ENCODE data around the gene ADD1. TPM values are rescaled to one million over a fixed set of nuclear protein-coding genes. Genes with fewer than 3 reads are reported as not detected.

The ADD1 gene
- total RNA-seq, 6 experiments from 2014 or later = 276 to 332 (median 321) TPM

DNA sequence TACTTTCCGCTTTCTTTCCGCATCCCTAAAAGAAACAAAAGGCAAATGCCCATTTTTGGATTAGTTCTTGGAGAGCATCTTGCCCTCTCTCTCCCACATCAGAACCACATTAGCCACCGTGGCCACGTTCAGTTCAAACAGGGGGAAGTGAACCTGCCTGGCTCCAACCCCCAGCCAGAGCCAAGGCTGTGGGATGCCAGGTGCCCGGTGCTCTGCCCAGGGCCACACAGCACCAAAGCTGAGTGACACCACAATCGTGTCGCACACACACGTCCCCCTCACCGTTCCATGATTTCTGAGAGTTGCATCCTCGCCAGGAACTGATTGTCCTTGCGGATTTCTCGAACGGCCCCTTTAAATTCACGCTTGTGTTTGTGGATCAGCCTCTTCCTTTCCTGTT, 95.3 kb downstream of the ADD1 start:
- Mint-ChIP-seq H3K27me3 (ENCODE audit: insufficient read depth) (peaks cover 14% of the 10 kb centered on the region), H3K27ac (no peak overlapping the region; the same call in 1 of the 2 replicates), H3K4me3 (no peak overlapping the region), H3K36me3 (ENCODE audit: low read depth) (peaks cover 40% of the 10 kb centered on the region), H3K4me1 (ENCODE audit: low read depth) (peaks cover 20% of the 10 kb centered on the region), H3K9me3 (no peaks in the 10 kb centered on the region; the same call in 1 of the 2 replicates)
- TF ChIP-seq, protein P1, sequence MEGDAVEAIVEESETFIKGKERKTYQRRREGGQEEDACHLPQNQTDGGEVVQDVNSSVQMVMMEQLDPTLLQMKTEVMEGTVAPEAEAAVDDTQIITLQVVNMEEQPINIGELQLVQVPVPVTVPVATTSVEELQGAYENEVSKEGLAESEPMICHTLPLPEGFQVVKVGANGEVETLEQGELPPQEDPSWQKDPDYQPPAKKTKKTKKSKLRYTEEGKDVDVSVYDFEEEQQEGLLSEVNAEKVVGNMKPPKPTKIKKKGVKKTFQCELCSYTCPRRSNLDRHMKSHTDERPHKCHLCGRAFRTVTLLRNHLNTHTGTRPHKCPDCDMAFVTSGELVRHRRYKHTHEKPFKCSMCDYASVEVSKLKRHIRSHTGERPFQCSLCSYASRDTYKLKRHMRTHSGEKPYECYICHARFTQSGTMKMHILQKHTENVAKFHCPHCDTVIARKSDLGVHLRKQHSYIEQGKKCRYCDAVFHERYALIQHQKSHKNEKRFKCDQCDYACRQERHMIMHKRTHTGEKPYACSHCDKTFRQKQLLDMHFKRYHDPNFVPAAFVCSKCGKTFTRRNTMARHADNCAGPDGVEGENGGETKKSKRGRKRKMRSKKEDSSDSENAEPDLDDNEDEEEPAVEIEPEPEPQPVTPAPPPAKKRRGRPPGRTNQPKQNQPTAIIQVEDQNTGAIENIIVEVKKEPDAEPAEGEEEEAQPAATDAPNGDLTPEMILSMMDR (IDR thresholded peaks at IDR 0.05) = no peak
- no peak for DNase-seq

- Mint-ChIP-seq H3K9me3 (no peaks in the 10 kb centered on the region; the same call in 1 of the 2 replicates), H3K27me3 (ENCODE audit: insufficient read depth) (peaks cover 14% of the 10 kb centered on the region), H3K27ac (peak overlapping the region; percentile 29; the same call in 1 of the 2 replicates), H3K4me3 (no peak overlapping the region), H3K36me3 (ENCODE audit: low read depth) (peaks cover 44% of the 10 kb centered on the region), H3K4me1 (ENCODE audit: low read depth) (peaks cover 20% of the 10 kb centered on the region)
- DNase-seq = no peak
- TF ChIP-seq, protein P1 (IDR thresholded peaks at IDR 0.05) = no peak
Observed at GRCh38 chr4:2939383-2940243, 96.0 kb downstream of the ADD1 start.

DNA sequence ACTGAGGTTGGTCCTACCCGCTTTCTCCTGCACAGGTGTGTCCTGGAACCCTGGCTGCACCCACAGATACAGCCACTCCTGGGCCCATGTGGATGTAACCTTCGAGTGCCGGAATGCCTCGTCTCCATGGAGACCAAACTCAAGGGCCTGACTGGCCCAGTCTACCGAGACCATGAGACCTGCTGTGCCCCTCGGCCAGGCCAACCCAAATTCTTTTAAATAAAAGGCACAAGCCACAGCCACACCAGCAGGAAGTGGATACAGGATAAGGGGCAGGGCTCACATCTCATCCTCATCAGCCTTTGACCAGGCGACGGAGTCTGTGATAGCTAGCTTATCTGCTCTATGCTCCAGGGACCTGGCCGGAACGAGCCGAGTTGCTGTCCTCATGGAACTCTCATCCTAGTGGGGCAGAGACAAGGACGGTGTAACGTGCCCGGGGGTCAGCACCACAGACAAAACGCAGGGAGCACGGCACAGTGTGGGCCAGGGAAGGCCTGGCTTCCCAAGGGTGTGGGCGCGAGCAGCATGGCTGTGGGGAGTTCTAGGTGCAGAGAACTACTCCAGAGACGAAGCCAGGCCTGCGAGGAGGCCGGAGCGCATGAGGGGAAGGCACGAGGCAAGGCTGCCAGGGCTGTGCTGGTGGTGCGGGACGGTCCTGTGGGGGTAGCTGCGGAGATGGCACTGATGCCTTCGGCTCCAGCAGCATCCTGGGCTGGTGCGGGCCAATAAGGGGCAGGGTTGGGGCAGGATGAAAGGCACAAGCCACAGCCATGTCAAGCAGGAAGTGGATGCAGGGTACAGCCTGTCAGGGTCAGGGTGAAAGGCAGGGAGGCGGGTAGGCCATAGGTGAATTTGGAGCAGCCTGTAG, 96.9 kb downstream of the ADD1 start:
- H3K27ac Mint-ChIP-seq = no peak overlapping the region
- H3K27me3 Mint-ChIP-seq (ENCODE audit: insufficient read depth) = peaks cover 14% of the 10 kb centered on the region
- TF ChIP-seq, protein P1 (IDR thresholded peaks at IDR 0.05) = no peak
- H3K4me3 Mint-ChIP-seq = no peak overlapping the region
- no peaks in the 10 kb centered on the region; the same call in 1 of the 2 replicates for H3K9me3 Mint-ChIP-seq
- peaks cover 18% of the 10 kb centered on the region for H3K4me1 Mint-ChIP-seq (ENCODE audit: low read depth)
- DNase-seq = no peak
- peaks cover 49% of the 10 kb centered on the region for H3K36me3 Mint-ChIP-seq (ENCODE audit: low read depth)

DNA sequence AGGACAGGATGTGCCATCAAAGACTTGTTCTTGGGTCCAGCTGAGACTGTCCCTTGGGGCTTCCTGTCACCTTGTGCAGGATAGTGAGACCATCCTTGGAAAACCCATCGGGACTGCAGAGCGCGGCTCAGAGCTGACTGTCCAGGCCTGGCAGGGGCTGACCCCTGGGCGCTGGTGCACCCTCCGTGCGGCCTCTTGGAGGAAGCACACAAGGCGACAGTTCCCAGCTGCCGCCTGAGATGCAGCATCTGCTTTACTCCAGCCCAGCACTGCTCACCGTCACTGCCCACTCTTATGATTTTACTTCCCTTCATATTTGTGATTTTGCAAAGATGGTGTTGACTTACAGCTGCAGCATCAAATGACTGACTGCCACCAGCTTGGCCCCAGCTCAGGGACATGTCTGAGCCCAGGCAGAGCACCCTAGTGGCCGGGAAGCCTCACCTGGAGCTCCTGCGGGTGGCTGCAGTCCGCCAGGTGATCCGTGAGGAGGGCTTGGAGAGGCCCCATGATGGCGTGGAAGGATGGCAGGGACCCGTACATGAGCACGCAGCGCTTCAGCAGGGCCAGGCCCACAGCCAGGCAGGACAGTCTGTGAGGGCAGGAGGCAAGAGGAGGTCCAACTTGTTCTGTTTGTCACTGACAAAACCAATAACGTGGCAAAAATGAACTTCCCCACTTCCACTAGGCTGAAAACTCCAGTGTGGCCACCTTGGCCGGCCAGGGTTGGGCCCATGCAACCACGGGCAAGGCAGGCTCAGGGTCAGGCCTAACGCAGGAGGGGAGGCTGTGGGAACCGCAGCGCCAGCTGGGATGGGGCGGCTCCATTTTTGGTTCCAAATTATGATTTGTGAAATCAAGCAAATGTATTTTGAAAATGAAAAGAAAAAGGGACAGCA, 97.7 kb downstream of the ADD1 start:
- H3K27ac Mint-ChIP-seq = no peak overlapping the region
- H3K9me3 Mint-ChIP-seq = no peaks in the 10 kb centered on the region; the same call in 1 of the 2 replicates
- H3K27me3 Mint-ChIP-seq (ENCODE audit: insufficient read depth) = peaks cover 16% of the 10 kb centered on the region
- no peak overlapping the region for H3K4me3 Mint-ChIP-seq
- peaks cover 49% of the 10 kb centered on the region for H3K36me3 Mint-ChIP-seq (ENCODE audit: low read depth)
- H3K4me1 Mint-ChIP-seq (ENCODE audit: low read depth) = peaks cover 9% of the 10 kb centered on the region
- TF ChIP-seq, protein P1 (IDR thresholded peaks at IDR 0.05) = no peak
- DNase-seq = no peak

All from HFFc6 (cell line).